Measurements from ENCODE around the gene ZNF609. TPM values are rescaled to one million over a fixed set of nuclear protein-coding genes. Genes with fewer than 3 reads are reported as not detected.

The ZNF609 gene
- polyA plus RNA-seq, 2 of the 4 experiments (the other 2 are of a cell fraction): 19.6 to 39.9 TPM

DNA sequence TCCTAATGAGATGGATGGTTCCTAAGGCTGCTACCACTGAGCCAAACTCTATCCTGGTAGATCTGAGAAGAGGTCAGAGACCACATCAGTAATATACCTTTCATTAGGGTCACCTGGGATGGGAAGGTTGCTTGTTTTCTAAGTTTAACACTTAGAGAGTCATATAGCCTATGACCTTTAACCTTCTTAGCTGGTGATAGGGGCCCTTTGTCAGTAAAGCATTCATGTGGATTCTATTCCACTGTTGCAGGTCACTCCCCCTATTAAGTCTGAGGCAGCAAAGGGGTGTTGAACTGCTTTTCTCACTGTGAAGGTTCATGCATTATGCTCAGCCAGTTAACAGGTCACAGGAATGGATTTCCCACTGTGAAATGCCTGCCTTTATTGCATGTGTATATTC lies 6.1 kb upstream of the ZNF609 start:
- no peak for DNase-seq (ENCODE audit: low read depth in 1 of 2, low spot score in 1 of 2)
- H3K4me1 ChIP-seq: peaks cover 16% of the 10 kb centered on the region; the same call in 2 of the 3 replicates
- no peaks in the 10 kb centered on the region for H3K9me3 ChIP-seq
- FAIRE-seq: no peak
- H3K27ac ChIP-seq: no peak overlapping the region; a peak in 1 of 6 replicates
- ChIA-PET POLR2A (no interaction called here), CTCF (no interaction called here)
- TF ChIP-seq ZFP36 (IDR thresholded peaks at IDR 0.05; ENCODE audit: borderline replicate concordance, partially characterized antibody) (no peak), JUN (IDR thresholded peaks at IDR 0.05) (no peak), CEBPB (IDR thresholded peaks at IDR 0.05) (no peak), MAZ (IDR thresholded peaks at IDR 0.05; ENCODE audit: borderline replicate concordance, low read depth, low read length) (no peak)
- TF ChIP-seq, protein P1, sequence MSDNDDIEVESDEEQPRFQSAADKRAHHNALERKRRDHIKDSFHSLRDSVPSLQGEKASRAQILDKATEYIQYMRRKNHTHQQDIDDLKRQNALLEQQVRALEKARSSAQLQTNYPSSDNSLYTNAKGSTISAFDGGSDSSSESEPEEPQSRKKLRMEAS (IDR thresholded peaks at IDR 0.05): no peak
- TF ChIP-seq, protein P2, sequence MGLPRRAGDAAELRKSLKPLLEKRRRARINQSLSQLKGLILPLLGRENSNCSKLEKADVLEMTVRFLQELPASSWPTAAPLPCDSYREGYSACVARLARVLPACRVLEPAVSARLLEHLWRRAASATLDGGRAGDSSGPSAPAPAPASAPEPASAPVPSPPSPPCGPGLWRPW (IDR thresholded peaks at IDR 0.05): no peak
- TF ChIP-seq, protein P3, sequence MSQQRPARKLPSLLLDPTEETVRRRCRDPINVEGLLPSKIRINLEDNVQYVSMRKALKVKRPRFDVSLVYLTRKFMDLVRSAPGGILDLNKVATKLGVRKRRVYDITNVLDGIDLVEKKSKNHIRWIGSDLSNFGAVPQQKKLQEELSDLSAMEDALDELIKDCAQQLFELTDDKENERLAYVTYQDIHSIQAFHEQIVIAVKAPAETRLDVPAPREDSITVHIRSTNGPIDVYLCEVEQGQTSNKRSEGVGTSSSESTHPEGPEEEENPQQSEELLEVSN (IDR thresholded peaks at IDR 0.05; ENCODE audit: borderline replicate concordance, low read depth): no peak
- ATAC-seq: no peak
- no peak overlapping the region for H3K4me3 ChIP-seq
- H3K4me2 ChIP-seq: no peak overlapping the region

DNA sequence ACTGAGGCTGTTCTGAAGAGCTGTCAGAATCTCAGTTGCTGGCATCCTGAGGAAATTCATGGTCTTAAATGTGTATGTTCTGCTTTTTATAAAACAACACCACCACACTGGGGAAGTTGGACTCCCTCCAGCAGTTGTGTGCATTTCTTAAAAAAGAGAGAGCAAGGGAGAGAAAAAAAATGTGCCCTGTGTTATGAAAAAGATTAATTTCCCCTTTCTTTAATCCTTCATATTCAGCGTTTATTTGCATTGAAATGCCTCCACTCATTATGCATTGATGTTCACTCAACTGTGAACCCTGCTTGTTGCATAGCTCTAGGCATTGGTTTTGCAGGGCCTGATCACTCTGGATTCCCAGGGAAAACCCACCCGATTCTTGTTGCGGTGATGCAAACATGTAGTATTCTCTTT lies 4.4 kb upstream of the ZNF609 start:
- no peak overlapping the region for H3K4me3 ChIP-seq
- ATAC-seq: no peak
- TF ChIP-seq, protein P4, sequence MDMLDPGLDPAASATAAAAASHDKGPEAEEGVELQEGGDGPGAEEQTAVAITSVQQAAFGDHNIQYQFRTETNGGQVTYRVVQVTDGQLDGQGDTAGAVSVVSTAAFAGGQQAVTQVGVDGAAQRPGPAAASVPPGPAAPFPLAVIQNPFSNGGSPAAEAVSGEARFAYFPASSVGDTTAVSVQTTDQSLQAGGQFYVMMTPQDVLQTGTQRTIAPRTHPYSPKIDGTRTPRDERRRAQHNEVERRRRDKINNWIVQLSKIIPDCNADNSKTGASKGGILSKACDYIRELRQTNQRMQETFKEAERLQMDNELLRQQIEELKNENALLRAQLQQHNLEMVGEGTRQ (IDR thresholded peaks at IDR 0.05): no peak
- TF ChIP-seq HOXA7 (CRISPR knock-in tag; IDR thresholded peaks at IDR 0.05) (no peak), ZFP36 (IDR thresholded peaks at IDR 0.05; ENCODE audit: borderline replicate concordance, partially characterized antibody) (no peak), SMC3 (IDR thresholded peaks at IDR 0.05) (no peak), EP300 (IDR thresholded peaks at IDR 0.05) (no peak), PHF8 (IDR thresholded peaks at IDR 0.05; ENCODE audit: borderline replicate concordance, low read depth) (no peak), EHMT2 (IDR thresholded peaks at IDR 0.05; ENCODE audit: low read depth) (no peak), JUN (IDR thresholded peaks at IDR 0.05) (no peak), FOSB (CRISPR knock-in tag; IDR thresholded peaks at IDR 0.05) (no peak)
- TF ChIP-seq, protein P5, sequence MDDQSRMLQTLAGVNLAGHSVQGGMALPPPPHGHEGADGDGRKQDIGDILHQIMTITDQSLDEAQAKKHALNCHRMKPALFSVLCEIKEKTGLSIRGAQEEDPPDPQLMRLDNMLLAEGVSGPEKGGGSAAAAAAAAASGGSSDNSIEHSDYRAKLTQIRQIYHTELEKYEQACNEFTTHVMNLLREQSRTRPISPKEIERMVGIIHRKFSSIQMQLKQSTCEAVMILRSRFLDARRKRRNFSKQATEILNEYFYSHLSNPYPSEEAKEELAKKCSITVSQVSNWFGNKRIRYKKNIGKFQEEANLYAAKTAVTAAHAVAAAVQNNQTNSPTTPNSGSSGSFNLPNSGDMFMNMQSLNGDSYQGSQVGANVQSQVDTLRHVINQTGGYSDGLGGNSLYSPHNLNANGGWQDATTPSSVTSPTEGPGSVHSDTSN (IDR thresholded peaks at IDR 0.05): no peak
- CTCF ChIA-PET: interaction anchor here (0.7 to 1.2 kb wide), 3 partner anchors 28 to 275 kb away, joined by 3 read pairs; no protein-coding TSS in a partner anchor
- H3K27ac ChIP-seq: no peak overlapping the region
- WGBS (ENCODE audit: missing lambda C conversion rate): 92% methylated on average over 3 of the region's 3 CpGs
- peaks cover 23% of the 10 kb centered on the region for H3K4me1 ChIP-seq
- H3K9me3 ChIP-seq: no peaks in the 10 kb centered on the region
- H3K4me2 ChIP-seq: no peak overlapping the region
- DNase-seq (ENCODE audit: low read depth in 1 of 2, low spot score in 1 of 2): no peak
- no peak for FAIRE-seq
- POLR2A ChIA-PET: no interaction called here

DNA sequence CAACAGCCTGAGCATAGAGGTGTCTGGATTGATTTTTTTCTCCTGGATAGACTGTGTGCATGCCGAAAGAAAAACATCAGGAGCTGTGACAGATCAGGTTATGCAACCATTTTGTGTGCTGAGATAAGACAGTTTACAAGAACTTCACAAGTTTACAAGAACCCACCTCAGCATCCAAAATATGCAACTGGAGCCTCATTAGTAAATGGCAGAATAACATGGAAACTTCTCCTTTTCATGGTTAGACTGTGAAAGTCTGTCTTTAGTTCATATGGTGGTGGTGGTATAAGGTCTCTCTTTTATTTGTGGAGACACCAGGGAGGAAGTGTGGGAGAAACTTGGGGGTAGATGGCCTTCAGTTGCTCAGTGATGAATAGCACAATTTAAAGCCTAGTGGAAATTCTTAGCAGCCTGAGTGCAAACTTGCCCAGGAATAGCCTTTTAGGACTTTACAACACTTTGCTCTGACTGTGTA lies 3.7 kb upstream of the ZNF609 start:
- DNase-seq (ENCODE audit: low read depth in 1 of 2, low spot score in 1 of 2) (no peak), FAIRE-seq (no peak), ATAC-seq (no peak)
- 69% methylated on average over 1 of the region's 1 CpG for WGBS (ENCODE audit: missing lambda C conversion rate)
- Histone ChIP-seq H3K27ac (no peak overlapping the region), H3K4me1 (peaks cover 25% of the 10 kb centered on the region), H3K4me2 (no peak overlapping the region), H3K4me3 (no peak overlapping the region), H3K9me3 (no peaks in the 10 kb centered on the region)
- TF ChIP-seq KDM5A (IDR thresholded peaks at IDR 0.05) (no peak), ZSCAN20 (CRISPR knock-in tag; IDR thresholded peaks at IDR 0.05) (no peak), SREBF2 (IDR thresholded peaks at IDR 0.05) (no peak), JUNB (IDR thresholded peaks at IDR 0.05) (no peak)
- ChIA-PET POLR2A (no interaction called here), CTCF (interaction anchor here (0.6 to 4.2 kb wide), 6 partner anchors 8 to 919 kb away, joined by 3 to 16 read pairs (median 4); no protein-coding TSS in a partner anchor)

Data from A549 (cell line).